HEK293 (cell line): ENCODE data around the gene LYPD5.

ENCODE experiments used
- CTCF ChIA-PET: fragments of 350-600 bp; formaldehyde crosslinking; extraction: SDS; loops from one replicate; lab custom pipeline; 2021; ENCODE audit warnings: antibody characterized with exemption; lab: Yijun Ruan, JAX
- POLR2A ChIA-PET: fragments of 300-600 bp; formaldehyde crosslinking; extraction: SDS; loops from one replicate; lab custom pipeline; 2020; ENCODE audit warnings: antibody characterized with exemption, inconsistent platforms; lab: Yijun Ruan, JAX
- H3K27ac ChIP-seq: fragments of 200-500 bp; sonication (Bioruptor generic); 2 replicates; pipeline ENCODE4 v1.5.1; 2014; ENCODE audit warnings: low read depth, low read length, control low read depth, inconsistent platforms; ENCODE audit errors: extremely low read depth
- H3K36me3 ChIP-seq, 2 experiments: fragments of 200-500 bp in 1 of 2; sonication (Bioruptor generic) in 1 of 2; 1 replicate in 1 of 2; 2 replicates in 1 of 2; pipeline ENCODE4 v1.5.1; 2014 to 2017; ENCODE audit warnings: inconsistent platforms in 2 of 2, low read length in 2 of 2; ENCODE audit not compliant: control insufficient read depth in 2 of 2, insufficient read depth in 1 of 2
- H3K4me1 ChIP-seq: fragments of 200-500 bp; sonication (Bioruptor generic); 2 replicates; pipeline ENCODE4 v1.5.1; 2014; ENCODE audit warnings: mild to moderate bottlenecking, low read length, inconsistent platforms; ENCODE audit not compliant: control insufficient read depth, insufficient read depth
- H3K4me3 ChIP-seq: 2 replicates; pipeline ENCODE4 v1.5.1; 2011; ENCODE audit warnings: low read depth, mild to moderate bottlenecking, control low read depth, low read length, moderate library complexity
- H3K9me3 ChIP-seq: fragments of 200-500 bp; sonication (Bioruptor generic); 2 replicates; pipeline ENCODE4 v1.5.1; 2014; ENCODE audit warnings: low read depth, low read length, inconsistent platforms; ENCODE audit not compliant: control insufficient read depth, insufficient read depth
- GLIS1 ChIP-seq: fragments of 450-650 bp; formaldehyde crosslinking; IDR thresholded peaks from 2 replicates; pipeline ENCODE4 v1.5.1; 2016; ENCODE audit warnings: missing biosample characterization, missing genetic modification characterization
- GLIS2 ChIP-seq: fragments of 450-650 bp; formaldehyde crosslinking; IDR thresholded peaks from 2 replicates; pipeline ENCODE4 v1.5.1; 2016; ENCODE audit warnings: missing biosample characterization, missing genetic modification characterization
- IKZF3 ChIP-seq: fragments of 450-650 bp; IDR thresholded peaks from 2 replicates; pipeline ENCODE4 v1.5.0; 2018; ENCODE audit warnings: missing biosample characterization, mild to moderate bottlenecking, missing genetic modification characterization, moderate library complexity
- KLF9 ChIP-seq: fragments of 450-650 bp; formaldehyde crosslinking; IDR thresholded peaks from 2 replicates; pipeline ENCODE4 v1.5.1; 2016; ENCODE audit warnings: missing biosample characterization, missing genetic modification characterization, low read depth
- PATZ1 ChIP-seq: fragments of 450-650 bp; formaldehyde crosslinking; IDR thresholded peaks from 2 replicates; pipeline ENCODE4 v1.5.1; 2016; ENCODE audit warnings: missing biosample characterization, missing genetic modification characterization
- PRDM4 ChIP-seq: fragments of 450-650 bp; formaldehyde crosslinking; IDR thresholded peaks from 2 replicates; pipeline ENCODE4 v1.5.1; 2017; ENCODE audit warnings: missing biosample characterization, missing genetic modification characterization
- SP7 ChIP-seq: fragments of 450-650 bp; formaldehyde crosslinking; IDR thresholded peaks from 2 replicates; pipeline ENCODE4 v1.5.1; 2016; ENCODE audit warnings: missing biosample characterization, missing genetic modification characterization
- ZNF121 ChIP-seq: fragments of 450-650 bp; formaldehyde crosslinking; IDR thresholded peaks from 2 replicates; pipeline ENCODE4 v1.5.1; 2016; ENCODE audit warnings: missing biosample characterization, missing genetic modification characterization
- ZNF148 ChIP-seq: fragments of 450-650 bp; formaldehyde crosslinking; IDR thresholded peaks from 2 replicates; pipeline ENCODE4 v1.5.0; 2017; ENCODE audit warnings: missing biosample characterization, missing genetic modification characterization, borderline replicate concordance
- ZNF26 ChIP-seq: fragments of 450-650 bp; formaldehyde crosslinking; IDR thresholded peaks from 2 replicates; pipeline ENCODE4 v1.5.1; 2016; ENCODE audit warnings: missing biosample characterization, missing genetic modification characterization
- ZNF280D ChIP-seq: fragments of 450-650 bp; formaldehyde crosslinking; IDR thresholded peaks from 2 replicates; pipeline ENCODE4 v1.5.1; 2016; ENCODE audit warnings: missing biosample characterization, missing genetic modification characterization
- ZNF404 ChIP-seq: fragments of 450-650 bp; formaldehyde crosslinking; IDR thresholded peaks from 2 replicates; pipeline ENCODE4 v1.5.1; 2017; ENCODE audit warnings: missing biosample characterization, missing genetic modification characterization
- ZNF518A ChIP-seq: fragments of 450-650 bp; formaldehyde crosslinking; conservative IDR thresholded peaks from 2 replicates; pipeline ENCODE4 v1.5.1; 2016; ENCODE audit warnings: low read depth, missing biosample characterization, missing genetic modification characterization
- ZNF747 ChIP-seq: fragments of 450-650 bp; formaldehyde crosslinking; IDR thresholded peaks from 2 replicates; pipeline ENCODE4 v1.5.1; 2016; ENCODE audit warnings: missing biosample characterization, missing genetic modification characterization
- ZNF791 ChIP-seq: fragments of 450-650 bp; formaldehyde crosslinking; IDR thresholded peaks from 2 replicates; pipeline ENCODE4 v1.5.1; 2016; ENCODE audit warnings: missing biosample characterization, missing genetic modification characterization
- ZSCAN23 ChIP-seq: fragments of 450-650 bp; formaldehyde crosslinking; IDR thresholded peaks from 2 replicates; pipeline ENCODE4 v1.5.1; 2016; ENCODE audit warnings: missing biosample characterization, missing genetic modification characterization
- ZSCAN4 ChIP-seq: fragments of 450-650 bp; formaldehyde crosslinking; IDR thresholded peaks from 2 replicates; pipeline ENCODE4 v1.5.1; 2017; ENCODE audit warnings: missing biosample characterization, missing genetic modification characterization

Gene LYPD5

GRCh38 chr19:43777163-43777695 lies 25.0 kb downstream of the LYPD5 start:
- Histone ChIP-seq H3K27ac (0 out of 2 replicates have a peak overlapping the region, but pooled peaks have one; percentile 4), H3K9me3 (no peaks in the 10 kb centered on the region), H3K4me1 (peaks cover 10% of the 10 kb centered on the region; the same call in 1 of the 2 replicates), H3K4me3 (no peak overlapping the region), H3K36me3 (no peaks in the 10 kb centered on the region)
- POLR2A ChIA-PET, result interaction anchor here (0.6 to 2.8 kb wide), 4 partner anchors 11 to 50 kb away, joined by 5 to 15 read pairs (median 6); partner anchors contain the start of genes SMG9 and ZNF283
- CTCF ChIA-PET, result interaction anchor here (0.6 to 17.4 kb wide), 12 partner anchors 8 to 454 kb away, joined by 3 to 203 read pairs (median 4); partner anchors contain the start of genes SMG9 and ZNF576
- TF ChIP-seq KLF9, result 0 out of 2 replicates have a peak, but pooled peaks have one; percentile 11
- peak; percentile 67; the same call in 1 of the 2 replicates for TF ChIP-seq ZNF121 (tag by site-specific recombination)
- TF ChIP-seq GLIS2, result peak; percentile 66
- no peak for TF ChIP-seq ZNF404 (tag by site-specific recombination)
- no peak for TF ChIP-seq IKZF3 (tag by site-specific recombination)
- TF ChIP-seq PRDM4 (tag by site-specific recombination), result peak; percentile 100
- peak; percentile 20; the same call in 1 of the 2 replicates for TF ChIP-seq SP7
- TF ChIP-seq ZNF791 (tag by site-specific recombination), result peak; percentile 32; the same call in 1 of the 2 replicates
- peak; percentile 97 for TF ChIP-seq ZNF280D (tag by site-specific recombination)
- TF ChIP-seq ZNF747 (tag by site-specific recombination), result no peak
- no peak for TF ChIP-seq ZNF518A (tag by site-specific recombination)
- peak; percentile 30 for TF ChIP-seq PATZ1 (tag by site-specific recombination)
- peak; percentile 47 for TF ChIP-seq ZNF148
- TF ChIP-seq ZNF26 (tag by site-specific recombination), result no peak
- TF ChIP-seq GLIS1 (tag by site-specific recombination), result peak; percentile 71
- peak; percentile 69; the same call in 1 of the 2 replicates for TF ChIP-seq ZSCAN4
- no peak for TF ChIP-seq ZSCAN23
